VCaP (cell line): ENCODE results near the gene MACROD2.

ENCODE experiments used
- H3K27ac ChIP-seq: fragments of 450-650 bp; 2 replicates; pipeline ENCODE4 v1.5.1; 2017
- TF ChIP-seq, protein P1 (sequence below): fragments of 450-650 bp; conservative IDR thresholded peaks from 2 replicates; pipeline ENCODE4 v1.5.1; 2017; ENCODE audit warnings: mild to moderate bottlenecking, moderate library complexity

The MACROD2 gene

GRCh38 chr20:14643556-14643955, 648.2 kb downstream of the MACROD2 start:
- no peak overlapping the region for H3K27ac ChIP-seq
- TF ChIP-seq, protein P1, sequence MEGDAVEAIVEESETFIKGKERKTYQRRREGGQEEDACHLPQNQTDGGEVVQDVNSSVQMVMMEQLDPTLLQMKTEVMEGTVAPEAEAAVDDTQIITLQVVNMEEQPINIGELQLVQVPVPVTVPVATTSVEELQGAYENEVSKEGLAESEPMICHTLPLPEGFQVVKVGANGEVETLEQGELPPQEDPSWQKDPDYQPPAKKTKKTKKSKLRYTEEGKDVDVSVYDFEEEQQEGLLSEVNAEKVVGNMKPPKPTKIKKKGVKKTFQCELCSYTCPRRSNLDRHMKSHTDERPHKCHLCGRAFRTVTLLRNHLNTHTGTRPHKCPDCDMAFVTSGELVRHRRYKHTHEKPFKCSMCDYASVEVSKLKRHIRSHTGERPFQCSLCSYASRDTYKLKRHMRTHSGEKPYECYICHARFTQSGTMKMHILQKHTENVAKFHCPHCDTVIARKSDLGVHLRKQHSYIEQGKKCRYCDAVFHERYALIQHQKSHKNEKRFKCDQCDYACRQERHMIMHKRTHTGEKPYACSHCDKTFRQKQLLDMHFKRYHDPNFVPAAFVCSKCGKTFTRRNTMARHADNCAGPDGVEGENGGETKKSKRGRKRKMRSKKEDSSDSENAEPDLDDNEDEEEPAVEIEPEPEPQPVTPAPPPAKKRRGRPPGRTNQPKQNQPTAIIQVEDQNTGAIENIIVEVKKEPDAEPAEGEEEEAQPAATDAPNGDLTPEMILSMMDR = no peak

GRCh38 chr20:14644306-14645097, 649.2 kb downstream of the MACROD2 start:
- TF ChIP-seq, protein P1 = no peak
- no peak overlapping the region for H3K27ac ChIP-seq

DNA sequence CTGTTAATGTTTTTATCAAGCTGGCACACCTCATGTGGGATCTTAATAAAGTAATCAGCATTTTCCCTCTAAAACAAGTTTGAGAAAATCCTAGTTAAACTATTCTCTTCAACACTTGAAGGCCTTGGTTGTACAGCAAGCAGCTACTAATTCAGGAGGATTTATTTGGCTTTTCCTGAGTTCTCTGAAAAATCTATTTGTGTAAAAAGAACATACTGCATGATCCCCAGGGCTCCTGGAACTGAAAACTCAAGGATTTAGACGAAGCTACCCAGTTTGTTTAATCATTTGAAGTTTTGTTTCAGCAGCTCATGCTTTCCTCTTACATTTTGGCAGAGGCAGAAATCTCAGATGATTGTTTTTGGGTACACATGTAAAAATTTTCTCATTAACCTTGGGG, 651.7 kb downstream of the MACROD2 start:
- no peak overlapping the region for H3K27ac ChIP-seq
- TF ChIP-seq, protein P1 = no peak

GRCh38 chr20:14649662-14650061, 654.3 kb downstream of the MACROD2 start:
- no peak overlapping the region for H3K27ac ChIP-seq
- TF ChIP-seq, protein P1 = no peak

- TF ChIP-seq, protein P1 = no peak
- no peak overlapping the region for H3K27ac ChIP-seq
These were observed 662.1 kb downstream of the MACROD2 start for GRCh38 chr20:14657266-14658005.

DNA sequence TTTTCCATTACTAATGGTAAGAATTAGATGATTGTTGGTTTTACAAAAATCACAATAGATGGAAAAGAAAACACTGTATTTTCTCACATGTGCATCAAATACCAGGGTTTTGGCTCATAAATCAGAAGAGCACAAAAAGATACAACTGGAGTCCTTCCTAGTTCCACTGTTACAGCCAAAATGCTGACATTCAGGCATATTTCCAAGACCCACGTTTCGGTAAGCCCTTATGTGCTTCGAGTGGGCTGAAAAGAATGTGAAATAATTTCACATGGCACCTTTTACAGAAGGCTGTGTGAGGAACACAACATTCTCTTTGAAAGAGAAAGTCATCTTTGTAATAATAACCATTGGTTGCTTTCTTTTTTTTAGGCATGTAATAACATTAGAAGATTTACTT, 668.8 kb downstream of the MACROD2 start:
- no peak overlapping the region for H3K27ac ChIP-seq
- TF ChIP-seq, protein P1 = no peak

GRCh38 chr20:14666696-14667095, 671.4 kb downstream of the MACROD2 start:
- TF ChIP-seq, protein P1 = no peak
- no peak overlapping the region for H3K27ac ChIP-seq
